HK-2 (cell line): ENCODE measurements around the gene ECD.
"Not testable (repeated sequence)": the region's sequence is repeated elsewhere in the genome, so short reads cannot be mapped to it uniquely, and the experiment has no call there.

Experiments
- DNase-seq: peaks from one replicate; pipeline ENCODE4 v3.0.0-alpha.2; 2018; ENCODE audit not compliant: unreplicated experiment

Gene ECD

DNA sequence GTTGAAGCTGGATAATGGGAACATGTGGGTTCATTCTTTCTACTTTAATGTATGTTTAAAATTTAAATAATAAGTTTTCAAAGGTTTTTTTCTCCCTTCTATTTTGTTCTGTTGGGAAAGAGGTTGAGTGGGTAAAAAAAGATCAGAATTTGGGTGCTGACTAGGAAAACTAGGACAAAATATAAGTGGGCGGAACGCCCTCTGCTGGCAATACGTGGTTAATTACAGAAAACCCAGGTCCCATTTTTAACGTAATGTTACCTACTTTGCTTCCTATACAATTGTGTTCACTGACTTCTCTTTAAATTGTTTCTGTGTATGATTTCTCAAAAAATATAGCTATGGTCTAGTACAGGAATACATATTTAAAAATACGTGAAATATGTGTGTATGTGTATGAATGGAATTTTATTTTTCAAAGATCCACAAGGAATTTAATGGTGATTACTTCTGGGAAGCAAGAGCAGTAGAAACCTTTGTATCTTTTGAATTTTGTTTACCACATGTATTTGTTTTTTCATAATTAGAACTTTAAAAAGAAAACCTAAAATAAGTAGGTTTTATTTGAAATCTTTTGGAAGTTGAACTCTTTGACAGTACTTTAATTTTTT lies 8.7 kb downstream of the ECD start:
- peak; percentile 46 for DNase-seq

DNA sequence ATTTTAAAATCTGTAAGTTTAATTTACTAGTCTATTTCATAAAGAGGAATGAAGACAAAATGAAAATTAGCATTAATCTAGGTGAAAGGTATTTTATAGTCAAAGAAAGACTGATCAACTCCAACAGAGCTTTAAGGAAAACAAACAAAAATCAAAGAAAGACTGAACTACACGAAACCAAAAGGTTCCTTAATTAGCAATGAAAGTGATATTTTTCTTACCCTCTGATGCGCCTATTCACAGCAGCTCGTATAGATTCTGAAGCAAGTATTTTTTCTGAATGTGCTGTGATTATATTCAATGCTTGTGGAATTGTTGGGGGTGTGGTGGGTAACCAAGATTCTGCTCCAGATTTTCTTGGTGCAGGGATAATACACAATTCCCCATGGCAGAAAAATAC lies 11.8 kb downstream of the ECD start:
- DNase-seq = no peak

DNA sequence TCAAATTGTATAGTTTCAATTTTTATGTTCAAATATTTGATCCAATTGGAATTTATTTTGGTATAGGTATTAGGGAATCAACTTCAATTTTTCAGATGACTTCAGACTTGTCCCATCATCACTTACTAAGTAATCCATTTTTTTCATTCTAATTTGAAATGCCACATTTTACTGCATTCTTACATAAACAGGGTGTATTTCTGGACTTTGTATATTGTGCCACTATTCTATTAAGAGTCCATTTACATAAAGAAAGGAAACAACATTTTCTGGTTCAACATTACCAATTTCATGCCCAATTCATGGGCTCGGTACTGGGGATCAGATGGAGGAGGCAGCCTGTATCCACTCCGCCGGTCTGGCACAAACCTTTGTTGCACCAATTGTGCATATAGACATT lies 15.8 kb downstream of the ECD start:
- no peak for DNase-seq

DNA sequence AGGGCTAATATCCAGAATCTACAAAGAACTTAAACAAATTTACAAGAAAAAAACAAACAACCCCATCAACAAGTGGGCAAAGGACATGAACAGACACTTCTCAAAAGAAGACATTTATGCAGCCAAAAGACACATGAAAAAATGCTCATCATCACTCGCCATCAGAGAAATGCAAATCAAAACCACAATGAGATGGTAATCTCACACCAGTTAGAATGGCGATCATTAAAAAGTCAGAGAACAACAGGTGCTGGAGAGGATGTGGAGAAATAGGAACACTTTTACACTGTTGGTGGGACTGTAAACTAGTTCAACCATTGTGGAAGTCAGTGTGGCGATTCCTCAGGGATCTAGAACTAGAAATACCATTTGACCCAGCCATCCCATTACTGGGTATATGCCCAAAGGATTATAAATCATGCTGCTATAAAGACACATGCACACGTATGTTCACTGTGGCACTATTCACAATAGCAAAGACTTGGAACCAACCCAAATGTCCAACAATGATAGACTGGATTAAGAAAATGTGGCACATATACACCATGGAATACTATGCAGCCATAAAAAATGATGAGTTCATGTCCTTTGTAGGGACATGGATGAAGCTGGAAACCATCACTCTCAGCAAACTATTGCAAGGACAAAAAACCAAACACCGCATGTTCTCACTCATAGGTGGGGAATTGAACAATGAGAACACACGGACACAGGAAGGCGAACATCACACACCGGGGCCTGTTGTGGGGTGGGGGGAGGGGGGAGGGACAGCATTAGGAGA lies 17.0 kb downstream of the ECD start:
- not testable (repeated sequence) for DNase-seq

DNA sequence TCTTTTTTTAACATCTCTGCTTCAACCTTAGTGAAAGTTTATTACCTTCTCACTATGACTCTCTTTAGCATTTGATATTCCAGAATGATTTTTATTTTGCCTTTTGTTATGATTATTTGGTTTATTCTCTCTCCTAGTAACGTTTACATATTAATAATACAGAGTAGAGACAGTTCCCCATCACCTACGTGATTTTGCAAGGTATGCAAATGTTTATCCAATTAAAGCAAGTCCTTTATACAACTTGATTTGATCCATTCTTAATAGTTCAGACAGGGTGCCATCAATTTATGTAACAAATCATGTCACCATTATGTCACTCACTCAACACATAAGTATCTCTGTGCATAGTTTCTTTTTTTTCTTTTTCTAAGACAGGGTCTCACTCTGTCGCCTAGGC lies 26.2 kb downstream of the ECD start:
- DNase-seq = no peak

DNA sequence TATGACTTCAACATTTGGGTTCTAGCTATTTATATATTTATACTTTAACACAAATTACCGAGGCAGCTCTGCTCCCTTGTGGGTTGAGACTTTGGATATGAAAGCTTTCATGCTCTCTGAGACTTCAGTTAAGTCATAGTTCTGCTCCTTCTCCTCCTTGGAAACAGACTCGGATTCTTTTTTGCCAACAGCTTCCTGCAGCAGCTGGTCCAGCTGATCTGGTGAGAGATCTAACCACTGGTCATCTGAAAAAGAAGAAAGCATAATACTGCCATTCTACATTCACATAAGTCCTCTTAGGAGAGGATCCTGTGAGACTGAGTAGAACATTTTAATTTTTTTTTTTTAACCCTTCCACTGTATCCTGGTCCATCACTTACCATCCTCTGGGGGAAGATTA lies 28.6 kb downstream of the ECD start:
- no peak for DNase-seq

DNA sequence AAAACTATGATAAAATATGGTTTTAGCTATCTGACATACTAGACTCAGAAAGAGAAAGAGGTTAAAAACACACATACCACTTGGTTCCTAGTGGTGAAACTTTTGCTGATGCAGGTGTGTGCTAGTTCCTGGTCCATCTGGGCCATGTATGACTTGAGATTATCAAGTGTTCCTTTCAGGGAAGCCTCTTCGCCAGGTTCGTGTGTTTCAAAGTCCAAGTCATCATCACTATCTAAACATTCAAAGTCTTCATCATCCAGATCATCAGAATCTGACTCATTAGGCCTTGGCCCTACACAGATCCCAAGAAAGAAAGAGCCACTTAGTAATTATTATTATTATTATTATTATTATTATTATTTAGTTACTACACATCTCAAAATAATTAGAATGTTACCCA lies 31.2 kb downstream of the ECD start:
- DNase-seq = no peak

DNA sequence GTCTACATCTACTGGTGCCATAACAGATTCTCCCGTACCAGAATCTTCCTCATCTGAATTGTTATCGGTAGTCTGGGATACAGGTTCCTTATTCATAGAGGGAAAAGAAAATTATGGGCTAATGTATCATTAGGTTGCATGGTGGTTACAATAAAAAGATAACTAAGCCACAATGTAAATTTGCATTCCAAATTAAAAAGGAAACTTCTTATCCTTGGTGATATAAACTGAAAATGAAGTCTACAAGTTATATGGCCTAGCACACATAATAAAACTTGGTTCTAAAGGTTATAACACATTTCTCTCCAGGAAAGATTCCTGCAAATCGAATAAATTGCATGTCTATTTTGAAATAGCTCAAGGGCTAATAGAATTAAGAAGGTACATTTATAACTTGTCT lies 33.1 kb downstream of the ECD start:
- no peak for DNase-seq

DNA sequence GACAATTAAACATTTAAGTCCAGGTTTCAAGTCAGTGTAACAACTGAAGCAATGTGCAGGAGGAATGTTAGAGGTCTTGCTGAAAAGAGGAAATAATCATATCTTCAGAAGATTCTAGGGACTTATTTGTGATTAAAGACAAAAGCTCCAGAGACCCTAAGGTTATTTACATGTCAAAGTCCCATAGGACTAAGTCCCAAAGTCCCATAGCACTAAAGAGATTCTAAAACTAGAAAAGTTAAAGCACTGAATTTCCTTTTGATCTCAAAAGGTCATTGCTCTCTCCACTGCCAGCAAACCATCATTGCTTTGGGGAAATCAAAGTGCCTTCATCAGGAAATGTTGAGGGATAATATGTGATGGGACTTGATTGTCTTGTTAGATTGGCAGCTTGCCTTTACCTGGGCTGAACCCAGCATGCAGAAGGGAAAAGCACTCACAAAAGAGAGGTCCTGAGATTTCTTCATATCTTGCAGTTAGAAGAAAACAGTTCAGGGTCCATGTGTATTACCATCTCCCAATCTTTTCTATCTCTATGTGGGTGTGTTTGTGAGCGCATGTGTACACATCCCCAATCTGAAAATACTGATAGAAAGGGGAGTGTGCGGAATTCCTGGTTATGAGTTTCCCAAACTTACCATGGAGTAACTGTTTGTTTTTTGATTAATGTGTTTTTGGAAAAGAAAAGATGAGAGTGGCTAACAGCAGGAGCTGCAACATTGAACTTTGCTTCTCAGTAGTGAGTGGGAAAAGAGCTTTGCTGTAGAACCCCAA lies 35.7 kb downstream of the ECD start:
- no peak for DNase-seq

DNA sequence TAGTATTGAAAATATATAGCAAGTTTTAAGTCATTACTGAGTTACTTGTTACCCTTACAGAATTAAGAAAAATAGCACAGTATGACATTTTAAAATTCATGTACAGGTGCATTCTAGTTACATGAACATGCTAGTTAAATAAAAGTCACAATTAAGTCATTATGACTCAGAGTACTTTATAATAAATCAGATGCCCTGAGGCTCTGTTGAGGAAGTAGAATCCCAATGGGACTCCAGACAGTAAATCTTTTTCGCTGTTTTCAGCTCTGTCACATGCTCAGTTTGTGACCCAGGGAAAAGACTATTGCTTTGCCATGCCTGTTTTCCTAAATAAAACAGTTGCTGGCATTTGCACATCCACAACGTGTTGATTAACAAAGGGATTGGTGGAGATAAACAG lies 36.5 kb downstream of the ECD start:
- DNase-seq = no peak

DNA sequence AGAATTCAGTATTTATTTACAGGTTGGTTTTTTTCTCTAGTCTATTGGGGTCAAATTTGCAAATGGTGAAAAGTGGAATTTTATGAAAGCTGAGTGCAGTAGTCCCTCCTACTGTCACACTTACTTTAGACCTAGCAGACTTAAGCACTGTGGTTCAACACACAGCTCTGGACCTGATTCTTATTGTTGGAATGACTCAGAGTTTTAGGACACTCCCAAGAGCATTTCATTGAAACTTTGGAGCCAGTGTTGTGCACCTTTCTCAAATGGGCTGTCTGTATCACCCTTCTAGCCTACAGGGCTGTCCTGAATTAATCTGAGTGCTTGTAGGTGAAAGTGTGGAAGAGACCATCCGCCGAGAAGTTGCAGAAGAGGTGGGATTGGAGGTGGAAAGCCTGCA lies 41.5 kb downstream of the ECD start:
- no peak for DNase-seq

DNA sequence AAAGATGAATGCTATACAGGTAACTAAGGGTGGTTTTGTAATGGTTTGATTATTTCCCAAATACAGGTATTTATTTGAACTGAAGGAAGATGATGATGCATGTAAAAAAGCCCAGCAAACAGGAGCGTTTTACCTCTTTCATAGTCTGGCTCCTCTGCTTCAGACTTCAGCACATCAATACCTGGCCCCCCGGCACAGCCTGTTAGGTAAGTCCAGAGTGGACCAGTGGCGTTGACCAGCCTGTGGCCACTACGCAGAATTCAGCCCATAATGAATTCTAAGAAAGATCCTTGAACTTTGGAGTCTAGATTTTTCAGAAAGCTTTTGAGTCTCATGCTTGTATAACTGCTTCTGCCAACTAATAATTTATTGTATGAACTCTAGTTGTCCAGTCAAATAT lies 47.9 kb downstream of the ECD start:
- DNase-seq = no peak

DNA sequence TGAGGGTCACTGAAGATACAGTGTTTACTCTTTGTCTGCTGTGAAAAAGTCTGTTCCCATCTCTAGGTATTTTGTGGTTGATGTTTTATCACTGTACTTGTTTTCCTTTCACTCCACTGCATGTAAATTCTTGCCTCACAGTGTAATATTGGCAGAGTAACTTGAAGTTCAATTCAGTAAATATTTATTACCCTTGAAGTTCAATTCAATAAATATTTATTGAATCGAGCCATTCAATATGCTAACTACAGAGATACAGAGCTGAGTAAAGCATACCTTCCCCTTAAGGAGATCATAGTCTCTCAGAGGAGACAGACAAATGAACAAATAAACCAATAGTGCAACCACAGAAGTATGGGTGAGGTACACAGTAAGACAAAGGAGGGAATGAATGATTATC lies 48.4 kb downstream of the ECD start:
- DNase-seq = no peak

DNA sequence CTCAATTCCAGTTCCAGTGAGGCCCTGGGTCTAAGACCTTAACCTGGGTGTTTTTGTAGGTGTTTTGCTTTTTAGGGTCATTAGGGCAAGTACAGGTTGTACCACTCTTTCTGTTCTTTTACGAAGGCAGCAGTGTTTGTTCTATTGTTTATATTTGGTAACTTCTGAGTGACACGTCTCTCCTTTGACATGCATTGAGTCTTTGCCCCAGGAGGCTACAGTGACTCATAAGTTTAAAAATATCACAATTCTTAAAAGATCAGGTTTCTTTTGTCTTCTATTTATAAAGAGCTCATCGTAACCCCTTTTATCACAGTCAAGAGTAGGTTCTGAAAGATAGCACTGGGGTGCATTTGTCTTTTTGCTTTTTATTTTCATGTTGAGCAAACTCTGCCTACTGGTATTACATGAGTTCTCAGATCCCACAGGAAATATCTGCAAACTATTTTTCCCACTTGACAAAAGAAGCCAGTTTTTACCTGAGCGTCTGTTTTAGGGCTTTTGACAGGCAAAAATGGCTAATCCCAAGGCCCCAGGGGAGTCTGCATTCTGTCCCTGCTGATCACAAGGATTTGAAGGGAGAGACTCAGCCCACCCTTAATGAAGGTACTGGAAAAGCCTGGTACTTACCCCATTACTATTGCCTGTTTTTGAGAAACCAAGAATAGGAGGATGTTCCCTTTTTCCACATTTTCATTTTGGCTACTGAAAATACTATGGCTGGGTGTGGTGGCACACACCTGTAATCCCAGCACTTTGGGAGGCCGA lies 49.6 kb downstream of the ECD start:
- no peak for DNase-seq

DNA sequence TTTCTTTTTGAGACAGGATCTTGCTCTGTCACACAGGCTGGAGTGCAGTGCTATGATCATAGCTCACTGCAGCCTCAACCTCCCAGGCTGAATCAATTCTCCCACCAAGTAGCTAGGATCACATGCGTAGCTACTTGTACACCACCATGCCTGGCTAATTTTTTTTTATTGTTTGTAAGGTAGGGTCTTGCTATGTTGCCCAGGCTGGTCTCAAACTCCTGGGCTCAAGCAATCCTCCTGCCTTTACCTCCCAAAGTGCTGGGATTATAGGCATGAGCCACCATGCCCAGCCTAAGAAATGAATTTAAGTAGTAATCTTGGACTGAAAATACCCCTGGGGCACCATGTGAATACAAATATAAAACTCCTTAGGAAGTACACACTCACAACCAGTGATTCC lies 51.8 kb downstream of the ECD start:
- no peak for DNase-seq

DNA sequence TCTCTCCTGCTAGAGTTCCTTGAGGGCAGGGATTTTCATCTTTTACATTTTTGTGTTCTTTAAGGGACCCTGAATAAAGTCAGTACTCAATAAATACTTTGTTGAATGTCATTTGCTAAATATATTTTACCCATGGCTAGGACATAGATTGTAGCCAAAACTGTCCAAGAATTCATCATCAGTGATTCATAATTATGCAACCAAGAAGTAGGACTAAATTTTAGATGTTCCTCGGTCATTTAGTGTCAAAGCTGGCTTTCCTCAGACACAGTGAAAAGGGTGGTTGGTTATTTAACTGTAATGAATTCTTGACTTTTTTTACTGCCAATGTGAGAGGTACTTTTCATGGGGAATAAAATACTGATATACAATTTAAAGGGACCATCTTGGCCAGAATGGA lies 54.3 kb downstream of the ECD start:
- DNase-seq = no peak

DNA sequence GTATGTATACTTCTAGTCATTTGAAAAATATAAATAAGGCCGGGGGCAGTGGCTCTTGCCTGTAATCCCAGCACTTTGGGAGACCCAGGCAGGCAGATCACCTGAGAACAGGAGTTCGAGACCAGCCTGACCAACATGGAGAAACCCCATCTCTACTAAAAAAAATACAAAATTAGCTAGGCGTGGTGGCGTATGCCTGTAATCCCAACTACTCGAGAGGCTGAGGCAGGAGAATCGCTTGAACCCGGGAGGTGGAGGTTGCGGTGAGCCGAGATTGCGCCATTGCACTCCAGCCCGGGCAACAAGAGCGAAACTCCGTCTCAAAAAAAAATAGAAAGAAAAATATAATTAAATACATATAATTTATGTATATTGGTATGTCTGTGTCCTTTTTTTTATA lies 55.8 kb downstream of the ECD start:
- DNase-seq = not testable (repeated sequence)

DNA sequence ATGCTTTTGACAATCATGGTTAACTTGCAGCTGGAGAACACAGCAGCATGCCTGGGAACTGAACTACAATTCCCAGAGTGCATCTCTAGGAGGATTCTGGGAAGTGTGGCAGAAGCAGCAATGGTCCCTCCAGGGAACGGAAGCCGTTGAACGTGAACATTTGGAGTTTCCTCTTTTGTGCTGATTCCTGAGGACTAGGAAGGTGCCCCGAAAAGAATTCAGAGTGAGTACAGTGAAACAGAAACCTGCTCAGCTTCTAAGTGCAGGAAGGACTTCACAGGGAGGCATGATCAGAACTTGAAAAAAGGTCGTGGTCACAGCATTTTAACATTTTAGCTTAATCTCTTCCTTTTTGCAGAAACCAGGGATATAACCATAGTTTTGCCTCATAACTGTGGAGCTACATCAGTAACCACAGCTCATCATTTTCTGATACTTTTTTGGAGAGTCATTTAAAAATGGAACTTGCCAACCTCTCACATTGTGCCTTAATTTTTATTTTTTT lies 57.4 kb downstream of the ECD start, which contains the start of gene NUDT13:
Gene NUDT13 (plus strand): TSS at position 111 of the 505 bp plus-strand sequence. CDS start 3,911 bp downstream, outside the sequence.
- DNase-seq = peak; percentile 39

DNA sequence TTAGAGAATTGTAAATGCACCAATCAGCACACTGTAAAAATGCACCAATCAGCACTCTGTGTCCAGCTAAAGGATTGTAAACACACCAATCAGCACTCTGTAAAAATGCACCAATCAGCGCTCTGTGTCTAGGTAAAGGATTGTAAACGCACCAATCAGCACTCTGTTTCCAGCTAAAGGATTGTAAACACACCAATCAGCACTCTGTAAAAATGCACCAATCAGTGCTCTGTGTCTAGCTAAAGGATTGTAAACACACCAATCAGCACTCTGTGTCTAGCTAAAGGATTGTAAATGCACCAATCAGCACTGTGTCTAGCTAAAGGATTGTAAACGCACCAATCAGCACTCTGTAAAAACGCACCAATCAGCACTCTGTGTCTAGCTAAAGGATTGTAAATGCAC lies 58.6 kb downstream of the ECD start:
- DNase-seq = not testable (repeated sequence)

DNA sequence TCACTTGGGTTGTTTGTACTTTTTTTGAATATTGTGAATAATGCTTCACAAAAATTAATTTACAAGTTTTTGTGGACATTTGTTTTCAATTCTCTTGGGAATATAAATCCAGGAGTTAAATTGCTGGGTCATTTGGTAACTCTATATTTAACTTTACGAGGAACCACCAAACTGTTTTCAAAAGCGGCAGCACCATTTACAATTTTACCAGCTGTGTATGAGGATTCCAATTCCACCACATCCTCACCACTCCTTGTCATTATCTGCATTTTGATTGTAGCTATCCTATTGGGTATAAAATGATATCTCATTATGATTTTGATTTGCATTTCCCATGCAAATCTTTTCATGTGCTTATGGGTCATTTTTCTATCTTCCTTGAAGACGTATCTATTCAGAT lies 61.5 kb downstream of the ECD start:
- DNase-seq = no peak

DNA sequence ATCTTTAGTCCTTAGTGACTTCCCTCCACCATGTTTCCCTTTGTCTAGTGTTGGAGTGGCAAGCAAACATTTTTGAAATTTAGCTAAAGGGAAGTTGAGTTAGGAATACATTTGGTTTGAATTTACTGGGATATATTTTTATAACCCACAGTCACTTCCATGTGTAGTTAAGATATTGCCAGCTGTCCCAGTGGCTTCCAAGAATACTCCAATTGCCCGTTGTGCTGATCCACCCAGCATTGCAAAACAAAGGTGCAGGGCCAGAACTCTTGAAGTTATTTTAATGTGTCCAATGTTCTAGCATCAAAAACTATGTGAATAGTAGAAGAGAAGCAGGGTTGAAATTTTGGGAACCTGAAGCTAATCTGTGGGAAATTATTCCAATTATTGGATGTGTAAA lies 68.7 kb downstream of the ECD start:
- DNase-seq = no peak

DNA sequence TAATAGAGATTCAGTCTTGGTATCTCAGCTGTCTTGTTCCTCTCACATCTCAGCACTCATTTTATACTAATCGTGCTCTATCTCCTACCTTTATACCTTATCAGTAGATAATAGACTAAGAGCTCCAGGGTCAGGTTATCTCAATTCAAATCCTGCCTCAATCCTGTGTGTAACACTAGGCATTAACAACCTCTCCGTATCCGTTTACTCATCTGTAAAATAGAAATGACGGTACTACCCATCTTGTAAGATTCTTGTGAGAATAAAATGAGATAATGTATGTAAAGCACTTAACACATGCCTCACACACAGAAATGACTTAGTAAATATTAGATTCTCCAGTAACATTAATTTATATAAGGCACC lies 70.5 kb downstream of the ECD start:
- DNase-seq = no peak
